ENCODE data around the gene TBC1D23.
"Not testable (repeated sequence)": the region's sequence is repeated elsewhere in the genome, so short reads cannot be mapped to it uniquely, and the experiment has no call there.

The TBC1D23 gene

DNA sequence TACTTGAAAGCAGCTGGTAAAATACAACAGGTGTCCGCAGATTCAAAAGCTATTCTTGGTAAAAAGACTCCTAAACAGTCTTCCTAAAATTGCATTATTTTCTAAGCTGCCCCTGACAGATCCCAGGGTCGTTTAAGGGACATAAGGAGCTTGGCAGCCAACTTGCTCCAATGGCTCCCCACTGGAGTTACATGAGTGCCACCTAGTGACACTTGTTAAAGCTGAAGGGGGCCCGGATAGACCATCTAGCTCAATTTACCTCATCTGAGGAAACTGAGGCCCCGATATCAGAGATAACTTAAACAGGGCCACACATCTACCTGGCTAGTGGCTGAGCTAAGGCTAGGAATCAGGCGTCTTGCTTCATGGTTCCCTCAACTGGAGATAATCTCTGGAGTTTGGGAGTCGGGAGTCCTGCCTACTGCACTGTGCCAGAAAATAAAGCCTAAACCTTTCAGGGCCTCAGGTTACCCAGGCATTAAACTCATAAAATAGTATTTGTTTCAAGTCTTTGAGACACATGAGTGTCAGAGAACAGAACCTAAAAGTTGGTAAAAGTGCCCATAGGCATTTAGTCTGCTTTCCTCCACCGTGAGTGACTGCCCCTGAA lies 6.5 kb upstream of the TBC1D23 start:
- H3K27ac ChIP-seq (ENCODE audit: insufficient read depth, low read depth, low read length, poor library complexity, severe bottlenecking), result no peak overlapping the region
- WGBS, 2 experiments, result 45 to 47% methylated on average over 7 of the region's 7 CpGs
- no peaks in the 10 kb centered on the region for H3K36me3 ChIP-seq (ENCODE audit: control insufficient read depth, insufficient read depth, low read length)
- no peak overlapping the region for H3K4me3 ChIP-seq (ENCODE audit: insufficient read depth, low read depth, low read length)
- H3K9me3 ChIP-seq (ENCODE audit: control insufficient read depth, low read length), result no peaks in the 10 kb centered on the region
- H3K4me1 ChIP-seq (ENCODE audit: control insufficient read depth, insufficient read depth, low read length), result peaks cover 7% of the 10 kb centered on the region
- H3K27me3 ChIP-seq (ENCODE audit: control insufficient read depth, insufficient read depth, low read length, poor library complexity, severe bottlenecking), result no peaks in the 10 kb centered on the region

DNA sequence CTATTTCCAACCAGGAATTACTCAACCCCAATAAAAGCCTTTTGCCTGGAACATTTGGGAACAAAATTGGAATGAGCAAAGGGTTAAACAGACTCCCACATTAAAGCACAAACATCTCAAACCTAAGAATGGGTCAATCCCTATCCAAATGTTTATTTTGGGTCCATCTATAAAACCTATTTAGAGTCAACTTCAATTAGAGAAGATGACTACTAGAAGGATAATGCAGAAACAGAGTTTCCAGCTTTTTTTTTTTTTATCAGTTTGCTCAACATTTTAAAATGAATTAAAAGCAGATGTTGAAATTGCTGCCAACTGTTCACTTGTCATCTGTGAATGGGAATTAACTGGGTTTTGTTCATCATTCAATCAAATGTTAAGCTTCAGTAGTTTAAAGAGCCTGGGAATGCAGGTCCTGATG lies 4.1 kb upstream of the TBC1D23 start:
- no peaks in the 10 kb centered on the region for H3K9me3 ChIP-seq (ENCODE audit: control insufficient read depth, low read length)
- H3K27me3 ChIP-seq (ENCODE audit: control insufficient read depth, insufficient read depth, low read length, poor library complexity, severe bottlenecking), result no peaks in the 10 kb centered on the region
- H3K4me1 ChIP-seq (ENCODE audit: control insufficient read depth, insufficient read depth, low read length), result peaks cover 9% of the 10 kb centered on the region
- no peak overlapping the region for H3K4me3 ChIP-seq (ENCODE audit: insufficient read depth, low read depth, low read length)
- H3K36me3 ChIP-seq (ENCODE audit: control insufficient read depth, insufficient read depth, low read length), result no peaks in the 10 kb centered on the region
- no peak overlapping the region for H3K27ac ChIP-seq (ENCODE audit: insufficient read depth, low read depth, low read length, poor library complexity, severe bottlenecking)

DNA sequence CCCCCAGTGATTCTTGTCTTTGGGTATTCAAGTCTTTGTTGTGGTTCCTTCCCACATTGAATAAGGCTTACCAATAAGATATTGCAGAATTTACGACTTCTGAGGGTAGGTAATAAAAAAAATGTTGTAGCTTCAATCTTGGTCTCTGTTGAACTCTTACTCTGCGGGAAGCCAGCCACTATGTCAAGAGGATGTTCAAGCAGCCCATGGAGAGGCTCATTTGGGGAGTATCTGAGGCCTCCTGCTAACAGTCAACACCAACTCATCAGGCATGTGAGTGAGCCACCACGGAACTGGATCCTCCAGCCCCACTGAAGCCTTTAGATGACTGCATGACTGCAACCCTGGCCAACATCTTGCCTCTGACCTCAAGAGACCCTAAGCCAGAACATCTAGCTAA lies 3.2 kb upstream of the TBC1D23 start:
- Histone ChIP-seq H3K4me3 (ENCODE audit: insufficient read depth, low read depth, low read length) (no peak overlapping the region), H3K4me1 (ENCODE audit: control insufficient read depth, insufficient read depth, low read length) (peaks cover 11% of the 10 kb centered on the region), H3K9me3 (ENCODE audit: control insufficient read depth, low read length) (no peaks in the 10 kb centered on the region), H3K27me3 (ENCODE audit: control insufficient read depth, insufficient read depth, low read length, poor library complexity, severe bottlenecking) (no peaks in the 10 kb centered on the region), H3K36me3 (ENCODE audit: control insufficient read depth, insufficient read depth, low read length) (no peaks in the 10 kb centered on the region), H3K27ac (ENCODE audit: insufficient read depth, low read depth, low read length, poor library complexity, severe bottlenecking) (no peak overlapping the region)
- 88 to 89% methylated on average over 3 of the region's 3 CpGs for WGBS, 2 experiments

DNA sequence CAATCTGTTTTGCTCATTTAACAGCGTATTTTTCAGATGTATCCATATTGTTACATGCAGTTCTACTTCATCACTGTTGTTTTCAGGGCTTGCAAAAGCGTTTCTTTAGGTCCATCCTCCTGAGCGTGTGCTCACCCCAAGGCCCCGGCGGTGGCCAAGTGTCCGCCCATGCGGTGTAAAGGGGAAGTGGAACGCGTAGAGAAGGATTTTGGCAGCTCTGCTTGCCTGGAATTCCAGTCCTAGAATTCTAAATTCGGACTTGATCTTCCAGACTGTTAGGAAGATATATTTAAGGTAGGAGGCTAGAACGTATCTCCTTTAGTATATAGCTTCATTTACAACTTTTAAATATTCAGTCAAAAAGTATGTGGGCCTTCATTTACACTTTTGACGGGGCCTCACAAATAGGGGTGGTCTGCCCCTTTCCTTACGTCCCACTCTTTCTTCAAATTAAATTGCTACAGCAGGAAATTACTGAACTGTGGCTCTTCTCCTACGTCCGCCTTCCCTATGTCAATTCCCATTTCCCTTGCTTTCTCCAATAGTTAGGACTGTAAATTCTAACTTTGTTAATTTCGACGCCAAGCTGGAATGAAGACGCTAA lies 609 bp upstream of the TBC1D23 start:
- Histone ChIP-seq H3K4me1 (ENCODE audit: control insufficient read depth, insufficient read depth, low read length) (peaks cover 11% of the 10 kb centered on the region), H3K27me3 (ENCODE audit: control insufficient read depth, insufficient read depth, low read length, poor library complexity, severe bottlenecking) (no peaks in the 10 kb centered on the region), H3K9me3 (ENCODE audit: control insufficient read depth, low read length) (no peaks in the 10 kb centered on the region), H3K4me3 (ENCODE audit: insufficient read depth, low read depth, low read length) (peak overlapping the region; percentile 49), H3K36me3 (ENCODE audit: control insufficient read depth, insufficient read depth, low read length) (no peaks in the 10 kb centered on the region), H3K27ac (ENCODE audit: insufficient read depth, low read depth, low read length, poor library complexity, severe bottlenecking) (peak overlapping the region; percentile 57)
- WGBS, 2 experiments, result 37 to 38% methylated on average over 17 to 18 of the region's 18 CpGs

DNA sequence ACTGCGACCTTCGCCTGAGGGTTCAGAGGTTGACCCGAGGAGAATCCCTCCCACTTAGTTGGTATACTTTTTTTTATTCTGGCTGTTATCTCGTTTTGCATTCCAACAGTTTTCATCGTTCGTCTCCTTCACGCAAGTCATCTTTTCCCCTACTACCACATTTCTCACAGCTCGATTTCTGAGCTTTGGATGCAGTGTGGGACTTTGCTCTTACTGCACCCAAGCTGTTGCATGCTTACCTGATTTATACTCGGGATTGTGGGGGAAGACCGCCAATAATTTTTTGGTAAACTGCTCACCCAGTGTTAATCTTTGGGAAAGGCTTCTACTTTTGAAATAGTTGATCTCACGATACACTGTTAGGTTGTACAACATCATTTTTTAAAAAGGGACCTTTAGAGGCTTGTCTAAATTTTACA lies 702 bp downstream of the TBC1D23 start:
- 4 to 5% methylated on average over 11 of the region's 11 CpGs for whole genome bisulfite sequencing, 2 experiments
- no peaks in the 10 kb centered on the region for H3K27me3 ChIP-seq (ENCODE audit: control insufficient read depth, insufficient read depth, low read length, poor library complexity, severe bottlenecking)
- no peaks in the 10 kb centered on the region for H3K36me3 ChIP-seq (ENCODE audit: control insufficient read depth, insufficient read depth, low read length)
- no peak overlapping the region for H3K27ac ChIP-seq (ENCODE audit: insufficient read depth, low read depth, low read length, poor library complexity, severe bottlenecking)
- H3K4me1 ChIP-seq (ENCODE audit: control insufficient read depth, insufficient read depth, low read length), result peaks cover 11% of the 10 kb centered on the region
- H3K4me3 ChIP-seq (ENCODE audit: insufficient read depth, low read depth, low read length), result peak overlapping the region; percentile 100
- H3K9me3 ChIP-seq (ENCODE audit: control insufficient read depth, low read length), result no peaks in the 10 kb centered on the region

DNA sequence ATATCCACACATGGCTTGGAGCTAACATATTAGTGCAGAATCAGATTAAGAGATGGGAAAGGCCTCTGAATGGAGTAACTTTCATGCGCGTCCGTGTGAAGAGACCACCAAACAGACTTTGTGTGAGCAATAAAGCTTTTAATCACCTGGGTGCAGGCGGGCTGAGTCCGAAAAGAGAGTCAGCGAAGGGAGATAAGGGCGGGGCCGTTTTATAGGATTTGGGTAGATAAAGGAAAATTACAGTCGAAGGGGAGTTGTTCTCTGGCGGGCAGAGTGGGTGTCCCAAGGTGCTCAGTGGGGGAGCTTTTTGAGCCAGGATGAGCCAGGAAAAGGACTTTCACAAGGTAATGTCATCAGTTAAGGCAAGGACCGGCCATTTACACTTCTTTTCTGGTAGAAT lies 2.1 kb downstream of the TBC1D23 start:
- WGBS, 2 experiments, result 56 to 58% methylated on average over 11 of the region's 11 CpGs
- H3K36me3 ChIP-seq (ENCODE audit: control insufficient read depth, insufficient read depth, low read length); H3K4me3 ChIP-seq (ENCODE audit: insufficient read depth, low read depth, low read length); H3K9me3 ChIP-seq (ENCODE audit: control insufficient read depth, low read length); H3K27ac ChIP-seq (ENCODE audit: insufficient read depth, low read depth, low read length, poor library complexity, severe bottlenecking); H3K4me1 ChIP-seq (ENCODE audit: control insufficient read depth, insufficient read depth, low read length); H3K27me3 ChIP-seq (ENCODE audit: control insufficient read depth, insufficient read depth, low read length, poor library complexity, severe bottlenecking): not testable (repeated sequence)

DNA sequence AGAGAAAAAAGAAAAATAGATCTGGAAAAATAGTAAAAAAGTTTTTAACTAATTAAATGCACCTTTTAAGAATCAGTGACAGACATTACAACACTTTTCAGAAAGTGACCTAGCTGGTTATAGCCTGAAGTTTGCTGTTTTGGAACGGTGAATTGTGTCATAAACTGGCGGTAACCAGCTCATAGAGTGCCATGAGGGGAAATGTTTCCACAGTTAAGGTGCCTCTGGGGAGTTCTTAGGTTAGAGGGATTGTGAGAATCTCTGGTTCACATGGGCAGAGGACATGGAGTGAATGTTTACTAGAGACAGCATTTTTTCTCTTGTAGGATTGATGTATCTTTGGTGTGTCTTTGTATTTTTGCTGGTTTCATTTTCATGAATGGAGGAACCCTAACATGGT lies 2.8 kb downstream of the TBC1D23 start:
- no peak overlapping the region for H3K27ac ChIP-seq (ENCODE audit: insufficient read depth, low read depth, low read length, poor library complexity, severe bottlenecking)
- 90 to 91% methylated on average over 2 of the region's 2 CpGs for WGBS, 2 experiments
- peaks cover 4% of the 10 kb centered on the region for H3K4me1 ChIP-seq (ENCODE audit: control insufficient read depth, insufficient read depth, low read length)
- no peak overlapping the region for H3K4me3 ChIP-seq (ENCODE audit: insufficient read depth, low read depth, low read length)
- no peaks in the 10 kb centered on the region for H3K9me3 ChIP-seq (ENCODE audit: control insufficient read depth, low read length)
- no peaks in the 10 kb centered on the region for H3K27me3 ChIP-seq (ENCODE audit: control insufficient read depth, insufficient read depth, low read length, poor library complexity, severe bottlenecking)
- H3K36me3 ChIP-seq (ENCODE audit: control insufficient read depth, insufficient read depth, low read length), result no peaks in the 10 kb centered on the region

DNA sequence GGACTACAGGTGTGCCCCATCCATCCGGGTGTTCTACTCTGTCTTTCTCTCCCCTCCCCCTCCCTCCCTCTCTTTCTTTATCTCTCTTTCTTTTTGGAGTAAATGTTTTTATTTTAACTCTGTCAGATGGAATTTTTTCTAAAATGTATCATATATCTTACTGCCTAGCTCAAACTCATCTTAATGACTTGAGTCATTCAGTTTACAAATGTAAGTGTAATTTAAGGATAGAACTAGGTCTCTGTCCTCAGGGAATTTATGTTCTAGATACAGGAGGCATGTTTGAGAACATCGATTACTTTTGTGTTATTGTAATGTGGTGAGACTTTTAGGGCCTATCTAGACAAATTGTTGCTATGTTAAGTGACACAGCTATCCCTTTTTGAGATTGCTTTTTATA lies 3.5 kb downstream of the TBC1D23 start:
- H3K27me3 ChIP-seq (ENCODE audit: control insufficient read depth, insufficient read depth, low read length, poor library complexity, severe bottlenecking), result no peaks in the 10 kb centered on the region
- no peaks in the 10 kb centered on the region for H3K9me3 ChIP-seq (ENCODE audit: control insufficient read depth, low read length)
- WGBS, 2 experiments, result 73 to 88% methylated on average over 1 to 2 of the region's 2 CpGs
- H3K4me3 ChIP-seq (ENCODE audit: insufficient read depth, low read depth, low read length), result no peak overlapping the region
- H3K27ac ChIP-seq (ENCODE audit: insufficient read depth, low read depth, low read length, poor library complexity, severe bottlenecking), result no peak overlapping the region
- no peaks in the 10 kb centered on the region for H3K36me3 ChIP-seq (ENCODE audit: control insufficient read depth, insufficient read depth, low read length)
- H3K4me1 ChIP-seq (ENCODE audit: control insufficient read depth, insufficient read depth, low read length), result peaks cover 4% of the 10 kb centered on the region

DNA sequence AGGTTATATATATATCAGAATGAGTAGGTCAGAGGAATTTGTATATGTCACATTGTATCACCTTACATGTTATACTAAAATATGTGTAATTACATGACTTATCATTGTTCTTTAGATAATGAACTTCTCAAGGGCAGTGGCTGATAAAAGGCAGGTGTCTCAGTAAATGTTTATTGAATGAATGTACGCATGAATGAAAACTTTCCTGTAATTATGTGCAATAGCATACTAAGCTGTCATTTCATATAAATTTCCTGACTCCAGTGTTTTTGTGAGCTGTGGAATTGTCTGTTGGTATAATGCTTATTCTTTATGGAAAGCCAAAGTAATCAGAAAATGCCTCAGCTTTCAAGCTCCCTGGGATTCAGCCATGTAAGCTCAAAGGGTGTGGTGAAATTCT lies 4.2 kb downstream of the TBC1D23 start:
- no peak overlapping the region for H3K27ac ChIP-seq (ENCODE audit: insufficient read depth, low read depth, low read length, poor library complexity, severe bottlenecking)
- no peaks in the 10 kb centered on the region for H3K9me3 ChIP-seq (ENCODE audit: control insufficient read depth, low read length)
- H3K4me3 ChIP-seq (ENCODE audit: insufficient read depth, low read depth, low read length), result no peak overlapping the region
- peaks cover 4% of the 10 kb centered on the region for H3K4me1 ChIP-seq (ENCODE audit: control insufficient read depth, insufficient read depth, low read length)
- no peaks in the 10 kb centered on the region for H3K36me3 ChIP-seq (ENCODE audit: control insufficient read depth, insufficient read depth, low read length)
- WGBS, 2 experiments, result 78 to 100% methylated on average over 1 of the region's 1 CpG
- H3K27me3 ChIP-seq (ENCODE audit: control insufficient read depth, insufficient read depth, low read length, poor library complexity, severe bottlenecking), result no peaks in the 10 kb centered on the region

DNA sequence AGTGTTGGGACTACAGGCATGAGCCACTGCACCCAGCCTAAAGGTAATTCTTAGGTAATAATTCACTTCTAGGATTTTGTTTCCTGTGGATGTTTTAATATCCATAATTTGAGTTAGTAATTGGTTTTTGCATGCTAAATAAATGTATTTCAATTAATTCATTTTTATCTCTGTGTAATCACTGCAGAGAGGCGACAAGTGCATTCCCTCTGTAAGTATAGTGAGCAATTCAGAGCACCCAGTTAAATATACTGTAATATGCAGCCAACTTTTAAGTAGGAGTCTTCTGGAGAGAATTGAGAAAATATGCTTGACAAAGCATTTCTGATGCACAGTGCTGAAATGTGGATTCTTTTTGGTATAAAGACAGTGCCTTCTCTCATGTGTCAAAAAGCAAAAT lies 5.7 kb downstream of the TBC1D23 start:
- 93% methylated on average over 1 of the region's 1 CpG; no CpG with 5 or more reads in 1 of the 2 experiments for WGBS, 2 experiments
- no peaks in the 10 kb centered on the region for H3K27me3 ChIP-seq (ENCODE audit: control insufficient read depth, insufficient read depth, low read length, poor library complexity, severe bottlenecking)
- no peaks in the 10 kb centered on the region for H3K36me3 ChIP-seq (ENCODE audit: control insufficient read depth, insufficient read depth, low read length)
- peaks cover 4% of the 10 kb centered on the region for H3K4me1 ChIP-seq (ENCODE audit: control insufficient read depth, insufficient read depth, low read length)
- no peak overlapping the region for H3K4me3 ChIP-seq (ENCODE audit: insufficient read depth, low read depth, low read length)
- H3K27ac ChIP-seq (ENCODE audit: insufficient read depth, low read depth, low read length, poor library complexity, severe bottlenecking), result no peak overlapping the region
- H3K9me3 ChIP-seq (ENCODE audit: control insufficient read depth, low read length), result no peaks in the 10 kb centered on the region

DNA sequence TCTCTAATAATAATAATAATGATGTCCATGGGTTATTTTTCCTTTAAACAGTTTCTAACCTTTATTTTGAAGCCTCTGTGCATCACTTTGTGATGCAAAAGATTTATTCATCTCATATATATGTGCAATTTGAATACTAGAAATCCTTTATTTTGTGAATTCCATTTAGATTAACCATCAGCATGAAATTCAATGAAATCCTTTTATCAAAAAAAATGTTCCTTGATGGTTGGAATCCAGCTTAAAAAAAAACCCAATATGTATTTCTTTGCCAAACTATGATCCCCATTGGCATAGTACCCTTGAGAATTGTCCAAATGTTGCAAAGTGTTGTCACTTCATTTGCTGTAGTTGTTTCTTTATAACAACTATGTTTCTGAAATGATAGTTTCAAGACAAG lies 7.4 kb downstream of the TBC1D23 start:
- no peak overlapping the region for H3K4me3 ChIP-seq (ENCODE audit: insufficient read depth, low read depth, low read length)
- H3K27me3 ChIP-seq (ENCODE audit: control insufficient read depth, insufficient read depth, low read length, poor library complexity, severe bottlenecking), result no peaks in the 10 kb centered on the region
- H3K9me3 ChIP-seq (ENCODE audit: control insufficient read depth, low read length), result no peaks in the 10 kb centered on the region
- H3K4me1 ChIP-seq (ENCODE audit: control insufficient read depth, insufficient read depth, low read length), result no peaks in the 10 kb centered on the region
- no peak overlapping the region for H3K27ac ChIP-seq (ENCODE audit: insufficient read depth, low read depth, low read length, poor library complexity, severe bottlenecking)
- H3K36me3 ChIP-seq (ENCODE audit: control insufficient read depth, insufficient read depth, low read length), result no peaks in the 10 kb centered on the region

Measured in ectodermal cell (in vitro differentiated cells).